CD4-positive, alpha-beta T cell treated with Interferon gamma for 1 hour (primary cell): ENCODE measurements around the gene ZNF550.
A peak's percentile ranks its signal among the peaks of the same experiment; 100 is the strongest.

Source experiments
- DNase-seq: peaks from one replicate; pipeline ENCODE4 v3.0.0-alpha.2; 2020

ZNF550 gene

DNA sequence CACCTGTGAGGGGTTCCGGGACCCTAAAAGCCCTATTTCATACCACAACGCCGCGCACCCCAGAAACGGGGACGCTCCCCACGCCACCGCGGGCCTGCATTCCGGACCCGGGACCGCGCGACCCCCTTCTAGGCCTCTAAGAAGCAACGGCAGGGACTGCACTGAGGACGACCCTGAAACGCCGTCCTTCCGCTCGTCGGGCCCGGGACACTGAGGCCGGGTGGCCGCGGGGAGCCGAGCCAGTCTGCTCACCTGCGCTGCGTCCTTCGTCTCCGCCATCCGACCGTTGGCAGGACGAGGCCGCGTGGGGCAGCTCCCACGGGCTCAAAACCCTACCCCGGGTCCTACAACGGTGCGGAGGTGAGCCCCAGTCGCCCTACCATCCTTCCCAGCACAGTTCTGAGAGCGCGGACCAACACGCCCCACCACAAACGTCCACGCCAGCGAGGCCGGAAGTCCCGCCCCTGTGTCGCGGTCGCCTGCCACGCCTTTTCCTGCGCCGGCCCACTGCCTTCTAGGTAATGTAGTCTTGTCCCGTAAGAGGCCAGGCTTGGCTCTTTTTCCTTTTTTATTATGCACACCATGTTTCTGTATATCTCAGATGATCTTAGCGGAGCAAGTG is at the start of gene ZNF550:
TSS of gene ZNF550 (minus strand) at position 460 of the 622 bp plus-strand sequence. CDS start at position 279, 181 bp downstream.
- DNase-seq, result peak; percentile 86

DNA sequence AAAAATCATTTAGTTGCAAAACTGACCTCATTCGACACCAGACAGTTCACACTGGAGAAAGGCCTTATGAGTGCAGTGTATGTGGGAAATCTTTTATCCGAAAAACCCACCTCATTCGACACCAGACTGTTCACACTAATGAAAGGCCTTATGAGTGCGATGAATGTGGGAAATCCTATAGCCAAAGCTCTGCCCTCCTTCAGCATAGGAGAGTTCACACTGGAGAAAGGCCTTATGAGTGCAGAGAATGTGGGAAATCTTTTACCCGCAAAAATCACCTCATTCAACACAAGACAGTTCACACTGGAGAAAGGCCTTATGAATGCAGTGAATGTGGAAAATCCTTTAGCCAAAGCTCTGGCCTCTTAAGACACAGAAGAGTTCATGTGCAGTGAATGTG is 47.3 kb upstream of the ZNF550 start:
- no peak for DNase-seq

GRCh38 chr19:57599761-57600383 is 40.2 kb upstream of the ZNF550 start, which contains the start of gene ZNF530:
Gene ZNF530 (plus strand): TSS chr19:57599885. CDS start chr19:57604346, 4,461 bp downstream.
- peak; percentile 86 for DNase-seq

GRCh38 chr19:57599377-57599760 is 39.7 kb upstream of the ZNF550 start:
- no peak for DNase-seq

DNA sequence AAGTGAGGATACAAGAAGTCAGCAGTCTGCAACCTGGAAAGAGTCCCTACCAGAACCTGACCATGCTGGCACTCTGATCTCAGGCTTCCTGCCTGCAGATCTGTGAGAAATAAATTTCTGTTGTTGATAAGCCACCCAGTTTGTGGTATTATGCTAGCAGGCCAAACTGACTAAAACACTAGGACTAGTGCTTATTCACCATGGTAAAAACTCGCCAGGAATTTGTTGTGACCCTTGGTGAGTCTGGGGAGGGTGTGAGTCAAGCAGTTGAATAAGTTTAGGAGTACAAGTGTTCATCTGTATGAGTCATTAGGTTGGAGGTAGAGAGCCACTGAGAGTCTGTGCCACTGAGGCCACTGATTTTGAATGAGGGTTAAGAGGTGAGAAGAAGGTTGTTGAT is 27.9 kb upstream of the ZNF550 start:
- no peak for DNase-seq

GRCh38 chr19:57583521-57584416 is 24.1 kb upstream of the ZNF550 start, which contains the start of gene ZIK1:
Gene ZIK1 (plus strand): TSS chr19:57584145. CDS start chr19:57584357, 212 bp downstream.
- peak; percentile 93 for DNase-seq

GRCh38 chr19:57583104-57583520 is 23.4 kb upstream of the ZNF550 start:
- DNase-seq, result no peak

GRCh38 chr19:57578487-57579205 is 19.0 kb upstream of the ZNF550 start, which contains the start of gene ZNF416:
Gene ZNF416 (minus strand): TSS chr19:57578911. CDS start chr19:57578704, 207 bp downstream.
- peak; percentile 98 for DNase-seq

DNA sequence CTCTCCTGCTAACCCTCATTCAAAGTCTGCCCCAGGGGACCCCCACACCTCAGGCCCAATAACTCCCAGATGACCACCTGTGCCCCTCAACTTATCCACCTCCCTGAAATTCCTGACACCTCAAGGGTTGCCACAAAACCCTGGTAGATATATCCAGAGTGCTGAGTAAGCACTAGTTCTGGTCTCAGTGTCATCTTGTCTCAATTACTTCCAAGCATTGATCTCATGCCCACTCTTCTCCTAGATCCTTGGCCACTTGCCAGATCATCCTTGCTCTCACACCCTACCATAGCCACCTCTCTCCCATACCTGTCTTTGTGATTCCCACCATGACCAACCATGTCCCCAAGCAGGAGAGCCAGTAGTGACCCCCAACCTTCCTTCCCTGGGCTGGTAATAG is 17.0 kb upstream of the ZNF550 start:
- DNase-seq, result no peak

- no peak for DNase-seq
These were observed 12.8 kb upstream of the ZNF550 start for GRCh38 chr19:57572415-57572947.

- no peak for DNase-seq
These were observed 11.0 kb upstream of the ZNF550 start for GRCh38 chr19:57570707-57571106.

DNA sequence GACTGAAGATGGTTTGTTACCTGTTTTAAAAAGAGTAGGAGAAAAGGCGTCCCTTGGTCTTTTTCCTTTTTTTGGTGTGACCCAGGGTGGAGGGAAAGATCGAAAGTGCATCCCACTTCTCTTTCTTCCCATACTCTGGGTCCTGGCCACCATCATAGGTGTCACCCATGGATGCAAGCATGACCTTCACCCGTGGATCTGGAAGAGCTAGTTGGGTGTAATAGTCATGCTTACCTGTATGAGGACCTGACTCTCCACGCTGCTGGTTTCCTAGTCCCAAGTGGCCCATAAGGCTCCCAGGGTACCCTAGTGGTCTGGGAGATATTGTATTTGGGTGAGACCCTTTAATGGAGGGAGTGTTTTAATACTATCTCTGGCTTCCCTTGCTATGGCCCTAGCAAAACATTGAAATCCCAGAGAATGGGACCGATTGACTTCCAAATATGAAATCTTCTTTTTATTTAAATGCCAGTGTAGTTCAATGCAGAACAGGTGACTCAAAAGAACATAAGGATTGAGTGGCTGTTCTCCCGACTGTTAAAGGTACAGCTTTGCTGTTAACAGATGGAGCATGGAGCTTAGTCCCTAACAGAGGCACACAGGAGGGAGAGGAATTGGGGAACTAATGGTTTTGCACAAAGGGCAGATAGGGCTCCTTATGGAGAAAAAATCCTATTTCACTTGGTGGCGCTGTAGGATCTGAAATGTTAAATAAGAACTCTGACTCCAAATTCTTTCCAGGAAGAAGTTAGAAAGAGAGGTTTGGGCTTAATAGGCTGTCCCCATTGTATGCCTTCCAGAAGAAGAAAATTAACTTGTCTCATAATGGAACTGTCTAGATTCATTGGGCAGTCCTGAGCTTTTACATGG is 7.0 kb upstream of the ZNF550 start:
- no peak for DNase-seq

- no peak for DNase-seq
These were observed 3.9 kb upstream of the ZNF550 start for GRCh38 chr19:57563547-57563946.

DNA sequence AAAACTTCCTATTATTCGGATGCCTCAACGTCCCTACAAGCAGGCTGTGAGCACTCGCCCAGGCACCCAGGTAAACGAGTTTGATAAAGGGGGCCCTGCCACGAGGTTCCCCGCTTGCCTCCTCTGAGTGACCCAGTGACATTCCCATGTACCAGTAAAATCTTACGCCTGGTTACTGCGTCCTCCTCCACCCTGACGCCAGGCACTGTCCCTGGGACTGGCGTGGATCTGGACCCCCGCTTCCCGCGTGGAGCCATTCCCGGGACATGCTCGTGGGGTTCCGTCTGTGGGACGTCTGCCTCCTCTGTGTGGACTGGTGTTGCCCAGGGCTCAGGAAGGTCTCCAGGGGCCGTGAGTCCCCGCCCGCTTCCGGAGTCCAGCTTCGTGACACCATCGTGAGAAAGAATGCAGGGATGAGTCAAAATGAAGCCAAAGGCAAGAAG is 407 bp upstream of the ZNF550 start:
- DNase-seq, result no peak

- no peak for DNase-seq
These were observed 657 bp downstream of the ZNF550 start for GRCh38 chr19:57559008-57559403.

DNA sequence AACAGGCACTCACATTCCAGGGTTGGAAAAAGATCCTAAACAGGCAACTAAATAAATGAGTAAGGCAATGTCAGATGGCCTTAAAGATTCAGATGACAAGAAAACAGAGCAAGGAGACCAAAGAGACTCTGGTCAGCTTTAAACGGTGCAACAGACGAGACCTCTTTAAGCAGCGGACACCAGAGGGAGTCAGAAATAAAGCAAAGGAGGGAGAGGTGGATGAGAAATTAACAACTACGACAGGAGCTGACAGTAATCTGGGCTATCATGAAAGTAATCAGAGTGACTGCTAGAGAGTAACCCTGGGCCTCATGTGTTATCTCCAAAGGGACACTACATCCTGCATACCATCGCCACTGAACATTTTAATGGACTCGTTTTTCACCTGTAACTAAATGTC is 1.1 kb downstream of the ZNF550 start:
- no peak for DNase-seq

DNA sequence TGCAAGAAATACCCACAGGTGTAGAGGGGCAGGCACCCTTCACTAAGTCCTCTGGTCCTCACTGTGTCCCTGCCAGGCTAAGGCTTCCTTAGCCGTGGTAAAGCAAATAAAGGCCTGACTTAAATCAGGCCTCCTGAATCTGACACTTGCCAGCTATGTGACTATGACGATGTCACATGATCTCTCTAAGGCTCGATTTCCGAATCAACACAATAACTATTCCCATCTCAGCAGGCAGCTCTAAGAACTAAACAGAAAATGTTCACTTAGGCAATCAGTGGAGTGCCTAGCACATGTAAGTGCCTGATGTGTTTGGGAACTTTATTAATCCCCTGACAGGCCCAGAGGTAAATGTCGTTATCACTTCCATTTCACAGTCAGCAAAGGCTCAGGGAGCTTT is 2.0 kb downstream of the ZNF550 start:
- DNase-seq, result no peak

DNA sequence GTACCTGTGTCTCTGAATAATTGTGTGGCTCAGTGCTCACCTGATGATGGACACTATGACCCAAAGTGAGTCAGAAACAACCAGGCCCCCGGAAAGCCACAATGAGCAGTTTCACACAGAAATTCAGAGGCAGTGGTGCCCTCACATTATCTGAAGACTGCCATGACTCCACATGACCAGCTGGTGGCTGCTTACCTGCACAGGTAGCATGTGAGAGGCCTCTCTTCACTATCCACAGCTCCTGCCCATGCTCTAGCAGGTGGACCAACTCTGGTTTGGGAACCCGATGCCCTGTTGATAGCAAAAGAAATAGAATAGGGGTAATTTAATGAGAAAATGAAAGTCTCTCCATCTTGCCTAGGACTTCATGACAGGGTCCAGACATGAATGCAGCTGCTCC is 7.2 kb downstream of the ZNF550 start:
- DNase-seq, result no peak

- DNase-seq, result no peak
These were observed 13.2 kb downstream of the ZNF550 start for GRCh38 chr19:57546513-57546912.

GRCh38 chr19:57537953-57538547 is 21.6 kb downstream of the ZNF550 start:
- no peak for DNase-seq
